GM10248 (cell line): ENCODE data around the gene LCN2.

Experiments used
- CTCF ChIA-PET: fragments of 300-600 bp; sonication (Branson Sonifier 250); formaldehyde crosslinking; extraction: SDS; loops from one replicate; lab custom pipeline; 2021; ENCODE audit warnings: antibody characterized with exemption; lab: Yijun Ruan, JAX
- POLR2A ChIA-PET: fragments of 350-650 bp; sonication (Branson Sonifier 250); formaldehyde crosslinking; extraction: SDS; loops from one replicate; lab custom pipeline; 2020; ENCODE audit warnings: antibody characterized with exemption; lab: Yijun Ruan, JAX
- DNase-seq: peaks from one replicate; pipeline ENCODE4 v3.0.0; 2012; ENCODE audit errors: extremely low spot score
- TF ChIP-seq, protein P1 (sequence below): IDR thresholded peaks from 2 replicates; pipeline ENCODE4 v1.5.1; 2012; ENCODE audit warnings: mild to moderate bottlenecking, low read depth; ENCODE audit errors: extremely low read depth, missing control alignments, control extremely low read depth

Gene LCN2

DNA sequence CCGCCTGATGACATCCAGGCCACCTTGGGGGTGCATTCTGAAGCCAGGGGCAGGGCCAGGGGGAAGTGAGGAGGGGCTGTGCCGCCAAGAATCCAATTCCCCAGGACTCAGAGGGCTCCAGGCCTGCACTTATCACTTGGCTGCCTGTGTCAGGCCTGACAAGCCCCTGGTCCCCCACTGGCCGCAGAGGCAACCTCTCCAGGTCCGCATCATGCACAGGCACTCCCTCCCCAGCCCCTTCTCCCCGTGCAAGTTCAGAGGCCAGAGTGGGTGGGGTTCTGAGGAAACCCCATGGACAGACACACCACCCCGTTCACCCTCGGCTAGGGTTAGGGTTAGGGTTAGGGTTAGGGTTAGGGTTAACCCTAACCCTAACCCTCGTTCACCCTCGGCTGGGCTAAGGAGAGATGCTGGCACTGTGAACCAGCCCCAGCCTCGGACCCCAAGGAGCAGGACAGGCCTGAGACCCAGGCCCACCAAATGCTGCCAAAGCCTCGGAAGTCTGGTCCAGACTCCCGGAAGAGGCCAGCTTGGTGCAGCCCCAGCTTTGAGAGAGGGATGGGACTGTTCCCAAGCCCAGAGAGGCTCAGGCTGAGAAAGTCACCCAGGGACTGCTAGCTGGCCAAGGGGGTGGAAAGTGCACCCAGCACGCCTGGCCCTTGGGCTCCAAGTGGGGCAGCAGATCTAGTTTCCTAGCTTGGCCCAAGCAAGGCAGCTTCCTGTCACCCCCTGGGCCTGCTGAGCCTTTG lies 4.9 kb downstream of the LCN2 start:
- TF ChIP-seq, protein P1, sequence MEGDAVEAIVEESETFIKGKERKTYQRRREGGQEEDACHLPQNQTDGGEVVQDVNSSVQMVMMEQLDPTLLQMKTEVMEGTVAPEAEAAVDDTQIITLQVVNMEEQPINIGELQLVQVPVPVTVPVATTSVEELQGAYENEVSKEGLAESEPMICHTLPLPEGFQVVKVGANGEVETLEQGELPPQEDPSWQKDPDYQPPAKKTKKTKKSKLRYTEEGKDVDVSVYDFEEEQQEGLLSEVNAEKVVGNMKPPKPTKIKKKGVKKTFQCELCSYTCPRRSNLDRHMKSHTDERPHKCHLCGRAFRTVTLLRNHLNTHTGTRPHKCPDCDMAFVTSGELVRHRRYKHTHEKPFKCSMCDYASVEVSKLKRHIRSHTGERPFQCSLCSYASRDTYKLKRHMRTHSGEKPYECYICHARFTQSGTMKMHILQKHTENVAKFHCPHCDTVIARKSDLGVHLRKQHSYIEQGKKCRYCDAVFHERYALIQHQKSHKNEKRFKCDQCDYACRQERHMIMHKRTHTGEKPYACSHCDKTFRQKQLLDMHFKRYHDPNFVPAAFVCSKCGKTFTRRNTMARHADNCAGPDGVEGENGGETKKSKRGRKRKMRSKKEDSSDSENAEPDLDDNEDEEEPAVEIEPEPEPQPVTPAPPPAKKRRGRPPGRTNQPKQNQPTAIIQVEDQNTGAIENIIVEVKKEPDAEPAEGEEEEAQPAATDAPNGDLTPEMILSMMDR: no peak
- DNase-seq: no peak
- ChIA-PET CTCF (no interaction called here), POLR2A (no interaction called here)

DNA sequence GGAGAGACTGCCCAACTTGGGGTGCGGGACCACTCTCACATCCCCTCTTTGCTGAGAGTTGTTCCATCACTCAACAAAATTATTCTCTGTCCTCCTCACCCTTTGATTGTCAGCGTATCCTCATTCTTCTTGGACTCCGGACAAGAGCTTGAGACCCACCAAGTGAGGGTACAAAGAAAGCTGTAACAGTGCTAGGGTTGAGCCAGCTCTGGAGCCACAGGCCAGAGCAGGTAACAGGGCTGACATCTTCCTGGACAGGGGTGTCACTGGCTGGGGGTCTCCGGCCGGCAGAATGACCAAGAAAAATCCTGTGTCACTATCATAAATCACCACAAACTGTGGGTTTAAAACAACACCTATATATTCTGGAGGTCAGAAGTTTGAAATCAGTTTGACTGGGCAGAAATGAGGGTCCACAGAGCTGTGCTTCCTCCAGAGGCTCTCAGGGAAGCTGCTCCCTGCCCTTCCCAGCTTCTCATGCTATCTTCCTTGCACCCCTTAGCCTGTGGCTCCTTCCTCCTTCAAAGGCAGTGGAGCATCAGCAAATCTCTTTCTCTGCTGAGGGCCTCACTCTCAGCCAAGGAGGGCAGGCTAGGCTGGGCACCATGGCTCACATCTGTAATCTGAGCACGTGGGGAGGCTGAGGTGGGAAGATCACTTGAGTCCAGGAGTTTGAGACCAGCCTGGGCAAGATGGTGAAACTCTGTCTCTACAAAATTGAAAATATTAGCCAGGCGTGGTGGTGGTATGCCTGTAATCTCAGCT lies 6.7 kb downstream of the LCN2 start:
- DNase-seq: no peak
- TF ChIP-seq, protein P1: no peak
- ChIA-PET CTCF (interaction anchor here (1.2 to 2.7 kb wide), 4 partner anchors 20 to 40 kb away, joined by 3 to 9 read pairs (median 4); partner anchors contain the start of gene CIZ1), POLR2A (interaction anchor here (0.6 kb wide), 1 partner anchor 29 kb away, joined by 4 read pairs; no protein-coding TSS in a partner anchor)

DNA sequence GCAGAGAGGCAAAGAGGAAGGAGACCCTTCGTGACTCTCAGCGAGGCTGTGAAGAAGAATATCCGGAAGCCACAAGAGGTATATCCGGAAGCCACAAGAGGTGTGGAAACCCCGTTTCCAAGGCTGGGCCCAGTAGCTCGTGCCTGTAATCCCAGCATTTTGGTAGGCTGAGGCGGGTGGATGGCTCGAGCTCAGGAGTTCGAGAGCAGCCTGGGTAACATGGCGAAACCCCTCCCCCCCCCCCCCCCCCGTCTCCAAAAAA lies 10.2 kb downstream of the LCN2 start:
- peak; percentile 62 for DNase-seq
- ChIA-PET CTCF (interaction anchor here (1.4 to 1.7 kb wide), 4 partner anchors 8 to 115 kb away, joined by 3 to 5 read pairs (median 3); no protein-coding TSS in a partner anchor), POLR2A (interaction anchor here (0.6 to 1.1 kb wide), 4 partner anchors 12 to 347 kb away, joined by 3 to 6 read pairs (median 3); no protein-coding TSS in a partner anchor)
- TF ChIP-seq, protein P1: no peak

DNA sequence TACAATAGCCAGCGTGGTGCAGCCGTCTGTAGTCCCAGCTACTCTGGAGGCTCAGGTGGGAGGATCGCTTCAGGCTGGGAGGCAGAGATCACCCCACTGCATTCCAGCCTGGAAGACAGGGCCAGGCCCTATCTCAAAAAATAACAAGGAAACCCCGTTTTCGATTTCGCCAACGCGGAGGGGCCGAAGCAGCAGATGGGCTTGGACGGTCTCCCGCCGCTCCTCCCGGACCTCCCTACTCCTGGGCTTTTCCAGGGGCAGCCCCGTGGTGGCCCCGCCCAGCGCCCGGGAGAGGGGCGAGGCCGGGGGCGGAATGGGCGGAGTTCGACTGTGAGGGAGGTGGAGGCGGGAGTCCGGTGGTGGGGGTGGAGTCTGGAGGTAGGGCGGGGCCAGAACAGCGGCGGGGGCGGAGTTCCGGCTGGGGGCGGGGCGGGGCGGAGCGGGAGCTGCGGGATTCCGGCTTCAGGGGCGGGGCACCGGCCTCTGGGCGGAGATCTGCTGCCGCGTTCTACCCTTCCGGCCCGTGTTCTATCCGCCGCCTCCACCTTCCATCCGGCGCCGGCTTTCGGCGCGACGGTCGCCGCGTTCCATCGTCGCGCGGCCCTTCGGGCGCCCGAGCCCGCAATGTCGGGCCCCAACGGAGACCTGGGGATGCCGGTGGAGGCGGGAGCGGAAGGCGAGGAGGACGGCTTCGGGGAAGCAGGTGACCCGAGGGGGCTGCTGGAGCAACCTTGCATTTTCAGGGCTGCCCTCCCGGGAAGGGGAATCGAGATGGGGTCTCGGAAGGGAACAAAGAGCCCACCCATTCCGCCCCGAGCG lies 10.7 kb downstream of the LCN2 start, which contains the start of gene BBLN:
BBLN (plus strand) TSS at position 482 of the 819 bp plus-strand sequence; CDS start at position 625, 143 bp downstream.
- CTCF ChIA-PET: interaction anchor here (0.8 to 1.7 kb wide), 6 partner anchors 9 to 114 kb away, joined by 3 to 5 read pairs (median 4); no protein-coding TSS in a partner anchor
- TF ChIP-seq, protein P1: no peak

DNA sequence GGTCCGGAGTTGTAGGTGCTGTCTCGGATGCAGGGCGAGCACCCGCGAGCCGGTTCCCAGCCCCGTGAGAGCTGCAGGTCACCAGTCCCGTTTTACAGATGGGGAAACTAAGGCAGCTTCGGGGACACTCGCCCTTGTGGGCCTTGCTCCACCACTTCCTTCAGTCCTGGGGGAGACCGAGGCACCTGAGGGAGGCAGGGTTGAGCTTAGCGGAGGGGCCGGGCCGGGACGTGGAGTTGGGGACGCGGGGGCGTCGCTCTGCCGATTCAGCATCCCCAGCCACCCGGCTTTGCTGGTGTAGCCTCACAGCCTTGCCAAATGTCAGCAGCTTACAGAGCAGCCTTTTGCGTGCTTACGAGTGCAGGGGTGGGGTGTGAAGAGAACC lies 11.3 kb downstream of the LCN2 start:
- TF ChIP-seq, protein P1: no peak
- POLR2A ChIA-PET: interaction anchor here (1.1 kb wide), 1 partner anchor 32 kb away, joined by 3 read pairs; no protein-coding TSS in a partner anchor
- CTCF ChIA-PET: interaction anchor here (0.8 to 1.7 kb wide), 5 partner anchors 10 to 113 kb away, joined by 3 to 5 read pairs (median 4); no protein-coding TSS in a partner anchor
- DNase-seq: peak; percentile 71

More for the DNA sequence above, 10.7 kb downstream of the LCN2 start, which contains the start of gene BBLN:
- DNase-seq: peak; percentile 100
- POLR2A ChIA-PET: interaction anchor here (0.6 to 1.1 kb wide), 4 partner anchors 12 to 347 kb away, joined by 3 to 6 read pairs (median 3); no protein-coding TSS in a partner anchor
